AG04450 (cell line): ENCODE data around the gene PLPPR1. TPM values are rescaled to one million over a fixed set of nuclear protein-coding genes. Genes with fewer than 3 reads are reported as not detected.
"Not testable (repeated sequence)": the region's sequence is repeated elsewhere in the genome, so short reads cannot be mapped to it uniquely, and the experiment has no call there.

Experiments
- CTCF ChIA-PET: fragments of 300-600, 350-600 bp; formaldehyde crosslinking; extraction: SDS; loops from one replicate; lab custom pipeline; 2022; ENCODE audit warnings: antibody characterized with exemption, inconsistent platforms; lab: Charles Lee
- POLR2A ChIA-PET: fragments of 350-600 bp; formaldehyde crosslinking; extraction: SDS; loops from one replicate; lab custom pipeline; 2021; ENCODE audit warnings: antibody characterized with exemption, inconsistent platforms; lab: Yijun Ruan, JAX
- DNase-seq: peaks from one replicate; pipeline ENCODE4 v3.0.0-alpha.2; 2011; ENCODE audit warnings: low read depth, low spot score
- H3K27ac ChIP-seq: one replicate; pipeline ENCODE4 v1.5.1; 2012; ENCODE audit warnings: low read depth, low read length, control low read depth
- H3K27me3 ChIP-seq: one replicate; pipeline ENCODE4 v1.6.0; 2012; ENCODE audit warnings: low read length; ENCODE audit not compliant: control insufficient read depth, insufficient read depth
- H3K4me3 ChIP-seq: 2 replicates; pipeline ENCODE4 v1.5.1; 2011; ENCODE audit warnings: mild to moderate bottlenecking, low read depth, low read length, control low read depth
- H3K9me3 ChIP-seq: 2 replicates; pipeline ENCODE4 v1.5.1; 2012; ENCODE audit warnings: low read length; ENCODE audit not compliant: control insufficient read depth, insufficient read depth
- CTCF ChIP-seq: IDR thresholded peaks from 2 replicates; pipeline ENCODE4 v1.5.1; 2011; ENCODE audit warnings: low read depth, low read length, control low read depth, inconsistent platforms
- polyA plus RNA-seq: library from polyadenylated mRNA; depleted of rRNA; stranded (reverse); fragments of >200 nt; gene quantifications from 2 replicates; pipeline ENCODE4 v1.2.3, GENCODE V29; 2011

Gene PLPPR1
- polyA plus RNA-seq, 1 experiment: not detected

DNA sequence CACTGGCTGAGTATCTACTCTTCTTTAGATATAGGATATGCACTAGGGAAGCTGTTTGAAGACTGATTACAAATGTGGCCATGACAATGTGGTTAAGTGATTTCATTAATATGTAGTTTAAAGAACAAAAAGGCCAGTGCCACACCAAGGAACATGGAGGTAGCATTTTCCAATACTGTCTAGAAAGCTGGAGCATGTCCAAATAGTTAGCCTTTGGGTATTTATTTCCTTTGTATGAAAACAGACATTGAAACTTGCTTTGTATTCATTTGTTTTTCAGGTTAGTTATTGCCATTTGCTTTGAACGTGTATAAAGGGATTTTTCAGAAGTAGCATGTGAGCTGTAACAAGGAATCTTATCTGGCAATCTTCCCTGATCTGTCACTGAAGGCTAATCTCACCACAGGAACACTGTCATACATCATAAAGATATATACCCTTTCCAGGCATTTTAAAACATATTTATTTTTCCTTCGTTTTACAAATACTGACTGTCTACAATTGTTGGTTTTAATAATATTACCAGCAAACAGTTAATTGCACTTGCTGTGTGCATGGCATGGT lies 93.4 kb downstream of the PLPPR1 start:
- no peak overlapping the region for H3K4me3 ChIP-seq
- no peak overlapping the region for H3K27ac ChIP-seq
- H3K27me3 ChIP-seq: no peaks in the 10 kb centered on the region
- ChIA-PET POLR2A (no interaction called here), CTCF (no interaction called here)
- no peak for TF ChIP-seq CTCF
- H3K9me3 ChIP-seq: peaks cover 10% of the 10 kb centered on the region; the same call in 1 of the 2 replicates
- DNase-seq: no peak

DNA sequence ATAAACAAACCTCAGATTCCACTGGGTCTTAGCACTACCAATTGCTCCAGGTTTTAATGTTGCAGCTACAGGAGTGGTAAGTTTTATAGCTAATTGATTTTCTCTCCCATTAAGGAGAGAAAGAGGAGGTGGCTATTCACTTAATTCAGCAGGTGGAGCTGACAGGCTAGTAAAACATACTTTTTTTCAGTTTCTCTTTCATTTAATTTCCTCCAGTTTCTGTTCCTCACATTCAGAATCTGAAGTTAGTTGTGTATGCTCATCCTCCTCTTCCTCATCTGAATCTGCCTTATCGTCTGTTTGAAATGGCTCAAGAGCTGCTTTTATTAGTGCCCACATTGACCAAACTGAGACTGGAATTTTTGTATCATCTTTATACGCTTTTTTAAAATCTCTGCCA lies 98.0 kb downstream of the PLPPR1 start:
- DNase-seq: no peak
- Histone ChIP-seq H3K4me3 (no peak overlapping the region), H3K9me3 (no peaks in the 10 kb centered on the region), H3K27ac (no peak overlapping the region), H3K27me3 (no peaks in the 10 kb centered on the region)
- POLR2A ChIA-PET: no interaction called here
- no peak for TF ChIP-seq CTCF
- CTCF ChIA-PET: no interaction called here

- H3K27me3 ChIP-seq, DNase-seq, POLR2A ChIA-PET, H3K4me3 ChIP-seq, H3K9me3 ChIP-seq, H3K27ac ChIP-seq: not testable (repeated sequence)
- CTCF ChIA-PET: interaction anchor here (1.3 kb wide), 1 partner anchor 9 kb away, joined by 3 read pairs; no protein-coding TSS in a partner anchor
These were observed 98.8 kb downstream of the PLPPR1 start for GRCh38 chr9:101127369-101127768.

- ChIA-PET POLR2A (no interaction called here), CTCF (interaction anchor here (1.3 kb wide), 1 partner anchor 10 kb away, joined by 3 read pairs; no protein-coding TSS in a partner anchor)
- H3K4me3 ChIP-seq: no peak overlapping the region
- no peaks in the 10 kb centered on the region for H3K27me3 ChIP-seq
- TF ChIP-seq CTCF: no peak
- no peak overlapping the region for H3K27ac ChIP-seq
- no peaks in the 10 kb centered on the region for H3K9me3 ChIP-seq
- DNase-seq: no peak
These were observed 100.1 kb downstream of the PLPPR1 start for GRCh38 chr9:101128623-101129022.

DNA sequence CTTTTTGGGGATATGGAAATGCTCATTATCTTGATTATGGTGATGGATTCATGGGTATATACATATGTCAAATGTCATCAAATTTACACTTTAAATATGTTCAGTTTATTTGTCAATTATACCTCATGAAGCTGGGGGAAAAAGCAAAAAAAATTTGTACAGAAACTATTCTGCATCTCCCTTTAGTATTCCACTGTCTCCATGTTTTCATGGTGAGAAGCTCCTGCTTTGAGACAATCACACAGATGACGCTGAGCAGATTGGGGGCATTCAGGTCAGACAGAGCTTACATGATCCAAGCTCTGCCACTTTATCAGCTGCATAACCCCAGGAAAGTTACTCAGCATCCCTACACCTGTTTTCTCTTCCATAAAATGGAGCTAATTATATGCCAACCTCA lies 101.5 kb downstream of the PLPPR1 start:
- DNase-seq: no peak
- Histone ChIP-seq H3K9me3 (no peaks in the 10 kb centered on the region), H3K27me3 (no peaks in the 10 kb centered on the region), H3K4me3 (no peak overlapping the region), H3K27ac (no peak overlapping the region)
- ChIA-PET CTCF (no interaction called here), POLR2A (no interaction called here)
- TF ChIP-seq CTCF: no peak
